Left ventricle myocardium superior (tissue), 1 donor: Measurements from ENCODE around the gene MTLN. TPM values are rescaled to one million over a fixed set of nuclear protein-coding genes. Genes with fewer than 3 reads are reported as not detected.
A peak's percentile ranks its signal among the peaks of the same experiment; 100 is the strongest.
"Not testable (repeated sequence)": the region's sequence is repeated elsewhere in the genome, so short reads cannot be mapped to it uniquely, and the experiment has no call there.

ENCODE experiments used
- ATAC-seq: fragments of 200-7000 bp; cut with Tn5 transposase; one replicate; pipeline ENCODE4 v1.9.1; 2020; ENCODE audit warnings: mild to moderate bottlenecking, moderate library complexity
- DNase-seq: peaks from one replicate; pipeline ENCODE4 v3.0.0-alpha.2; 2020
- intact Hi-C: fragments of 100-400 bp; cut with micrococcal nuclease; formaldehyde crosslinking; loops from one replicate; pipeline ENCODE4 v1.11.0; 2022
- total RNA-seq: library from RNA; stranded (reverse); fragmentation: NEBNext Ultra II Directional; extraction: Animal tissue kit (Norgen Biotek cat#: 25700); gene quantifications from one replicate; pipeline ENCODE4 v1.2.1, GENCODE V29; 2021
- donor health status: DM: no; HTN: yes; CAD: no; lungs with severe emphysema.

MTLN gene
- total RNA-seq, 1 donor from 2014 or later, result 161 TPM

GRCh38 chr2:110205660-110206455, 6.5 kb downstream of the MTLN start:
- intact Hi-C loops, result no loop called here
- ATAC-seq, result peak; percentile 77
- no peak for DNase-seq

- DNase-seq, result peak; percentile 92
- intact Hi-C loops, result no loop called here
- ATAC-seq, result peak; percentile 94
These were observed 7.7 kb downstream of the MTLN start, which contains the start of gene NPHP1 for GRCh38 chr2:110204408-110205385. Gene NPHP1 (minus strand): TSS chr2:110205013. CDS start chr2:110204968, 45 bp downstream.

DNA sequence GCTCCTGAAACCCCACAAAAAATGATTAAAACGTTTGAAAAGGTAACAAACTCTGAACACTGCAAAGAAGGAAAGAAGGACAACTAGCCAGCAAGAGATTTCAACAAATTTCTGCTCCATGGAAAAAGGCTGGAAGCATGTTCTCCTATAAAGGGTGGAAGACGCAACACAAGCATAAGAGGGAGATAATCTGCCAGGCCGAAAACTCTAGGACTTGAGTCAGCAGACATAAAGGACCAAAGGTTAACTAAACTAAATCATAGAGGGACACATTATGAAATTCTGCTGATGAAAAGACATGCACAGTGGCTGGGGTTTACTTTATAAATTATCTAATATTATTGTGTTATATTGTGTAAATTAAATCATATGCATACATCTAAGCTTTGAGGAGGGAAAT, 14.3 kb downstream of the MTLN start:
- no peak for ATAC-seq
- no peak for DNase-seq
- intact Hi-C loops, result no loop called here

GRCh38 chr2:110197452-110197851, 14.9 kb downstream of the MTLN start:
- intact Hi-C loops, result no loop called here
- no peak for ATAC-seq
- DNase-seq, result no peak

- DNase-seq, intact Hi-C loops, ATAC-seq: not testable (repeated sequence)
These were observed 22.2 kb downstream of the MTLN start for GRCh38 chr2:110190169-110190568.

DNA sequence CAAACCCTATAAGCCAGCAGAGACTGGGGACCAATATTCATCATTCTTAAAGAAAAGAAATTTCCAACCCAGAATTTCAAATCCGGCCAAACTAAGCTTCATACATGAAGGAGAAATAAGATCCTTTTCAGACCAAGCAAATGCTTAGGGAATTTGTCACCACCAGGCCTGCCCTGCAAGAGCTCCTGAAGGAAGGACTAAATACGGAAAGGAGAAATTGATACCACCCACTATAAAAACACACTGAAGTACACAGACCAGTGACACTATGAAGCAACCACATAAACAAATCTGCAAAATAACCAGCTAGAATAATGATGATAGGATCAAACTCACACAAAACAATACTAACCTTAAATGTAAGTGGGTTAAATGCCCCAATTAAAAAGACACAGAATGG, 29.9 kb downstream of the MTLN start:
- ATAC-seq (no peak), DNase-seq (no peak)
- intact Hi-C loops, result no loop called here

DNA sequence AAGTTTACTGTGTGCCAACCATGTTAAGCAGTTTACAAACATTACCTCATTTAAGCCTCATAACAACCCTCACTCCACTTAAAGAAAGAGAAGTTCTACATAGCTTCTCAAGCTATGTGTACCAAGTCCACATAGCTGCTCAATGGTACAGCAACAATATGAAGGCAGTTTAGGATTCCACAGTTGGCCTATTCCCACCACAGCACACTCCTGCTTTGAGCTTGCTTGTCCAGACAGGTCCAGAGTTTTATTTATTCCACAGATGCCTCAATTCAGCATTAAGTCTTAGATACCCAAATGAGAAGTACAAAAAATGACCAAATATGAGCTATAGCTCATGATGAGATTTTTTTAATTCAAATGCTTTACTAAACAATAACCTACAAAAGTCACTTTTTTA, 32.3 kb downstream of the MTLN start:
- intact Hi-C loops, result no loop called here

DNA sequence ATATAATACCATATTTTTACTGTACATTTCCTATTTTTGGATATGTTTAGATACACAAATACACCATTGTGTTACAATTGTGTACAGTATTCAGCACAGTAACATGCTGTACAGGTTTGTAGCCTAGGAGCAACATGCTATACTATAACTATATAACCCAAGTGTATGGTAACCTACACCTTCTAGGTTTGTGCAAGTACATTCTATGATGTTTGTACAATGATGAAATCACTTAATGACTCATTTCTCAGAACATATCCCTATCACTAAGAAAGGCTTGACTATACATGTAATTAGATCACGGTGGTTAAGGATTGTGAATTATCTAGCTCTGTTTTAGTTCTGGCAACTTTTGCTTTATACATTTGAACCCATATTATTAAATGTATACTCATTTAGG, 38.8 kb downstream of the MTLN start:
- intact Hi-C loops, result no loop called here

More for the DNA sequence above, 32.3 kb downstream of the MTLN start:
- DNase-seq (no peak), ATAC-seq (no peak)

GRCh38 chr2:110172506-110172905, 39.8 kb downstream of the MTLN start:
- ATAC-seq (no peak), DNase-seq (no peak)
- intact Hi-C loops, result no loop called here

More for the DNA sequence above, 38.8 kb downstream of the MTLN start:
- no peak for DNase-seq
- no peak for ATAC-seq

DNA sequence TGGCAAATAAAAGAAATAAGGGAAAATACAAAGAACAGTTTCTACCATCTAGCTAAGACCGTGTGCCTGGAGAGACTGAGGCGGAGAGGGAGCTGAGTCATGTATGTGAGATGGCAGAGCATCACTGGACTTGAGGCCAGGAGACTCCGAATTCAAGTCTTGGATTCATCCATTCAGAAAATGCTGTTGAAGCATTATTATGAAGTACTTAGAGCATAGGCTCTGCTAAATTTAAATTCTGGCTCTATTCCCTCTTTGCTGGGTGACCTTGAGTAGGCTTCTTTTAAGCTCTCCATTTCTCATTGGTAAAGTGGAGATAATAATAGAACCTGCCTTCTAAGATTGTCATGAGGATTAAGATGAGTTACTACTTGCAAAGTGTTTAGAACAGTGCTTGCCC, 42.2 kb downstream of the MTLN start:
- ATAC-seq (peak; percentile 82), DNase-seq (no peak)
- intact Hi-C loops, result no loop called here

DNA sequence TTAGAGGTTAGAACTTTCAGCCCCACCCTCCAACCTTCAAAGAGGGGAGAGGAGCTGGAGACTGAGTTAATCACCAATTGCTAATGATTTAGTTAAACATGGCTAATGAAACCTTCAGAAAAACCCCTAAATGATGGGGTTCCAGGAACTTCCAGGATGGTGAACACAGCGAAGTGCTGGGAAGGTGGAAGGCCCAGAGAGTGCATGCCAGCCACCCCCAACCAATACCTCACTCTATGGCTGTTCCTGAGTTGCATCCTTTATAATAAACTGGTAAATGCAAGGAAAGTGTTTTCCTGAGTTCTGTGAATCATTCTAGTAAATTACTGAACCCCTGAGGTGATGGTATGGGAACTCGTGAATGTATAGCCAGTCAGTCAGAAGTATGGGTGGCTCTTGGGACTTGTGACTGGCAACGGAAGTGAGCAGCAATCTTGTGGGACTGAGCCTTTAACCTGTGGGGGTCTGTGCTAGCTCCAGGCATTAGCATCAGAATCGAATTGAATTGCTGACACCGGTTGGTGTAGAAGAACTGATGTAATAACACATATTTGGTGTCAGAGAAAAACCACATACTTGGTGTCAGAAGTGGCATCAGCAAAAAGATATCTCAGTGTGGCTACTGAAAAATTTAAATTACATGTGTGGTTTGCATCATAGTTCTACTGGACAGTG, 44.9 kb downstream of the MTLN start:
- intact Hi-C loops, result no loop called here
- ATAC-seq (no peak), DNase-seq (no peak)

GRCh38 chr2:110166266-110166665, 46.1 kb downstream of the MTLN start:
- intact Hi-C loops, result no loop called here

More at GRCh38 chr2:110166266-110166665, 46.1 kb downstream of the MTLN start:
- ATAC-seq (no peak), DNase-seq (no peak)

Other genes starting within 250 kb of the MTLN start
- gene MALL, start 96.7 kb downstream of the MTLN start, total RNA-seq, result 12.0 TPM
- gene NPHP1, start 7.5 kb downstream of the MTLN start, total RNA-seq, result 4.1 TPM